ENCODE results near the gene CCDC92B.
A peak's percentile ranks its signal among the peaks of the same experiment; 100 is the strongest.

The CCDC92B gene

GRCh38 chr17:2691069-2691871, 58.2 kb downstream of the CCDC92B start:
- in situ Hi-C loops (cut with MboI; ENCODE audit: low sequenced_read_pairs, unreplicated experiment): no loop called here
- TF ChIP-seq CTCF (IDR thresholded peaks at IDR 0.05; ENCODE audit: borderline replicate concordance, control extremely low read depth, extremely low read depth, insufficient read depth, missing control alignments): no peak
- DNase-seq (ENCODE audit: low spot score): no peak

- in situ Hi-C loops (cut with MboI; ENCODE audit: low sequenced_read_pairs, unreplicated experiment): no loop called here
- DNase-seq (ENCODE audit: low spot score): peak; percentile 30
- no peak for TF ChIP-seq CTCF (IDR thresholded peaks at IDR 0.05; ENCODE audit: borderline replicate concordance, control extremely low read depth, extremely low read depth, insufficient read depth, missing control alignments)
Measured at GRCh38 chr17:2690165-2691068, 59.0 kb downstream of the CCDC92B start.

- DNase-seq (ENCODE audit: low spot score): peak; percentile 30
- no peak for TF ChIP-seq CTCF (IDR thresholded peaks at IDR 0.05; ENCODE audit: borderline replicate concordance, control extremely low read depth, extremely low read depth, insufficient read depth, missing control alignments)
- in situ Hi-C loops (cut with MboI; ENCODE audit: low sequenced_read_pairs, unreplicated experiment): no loop called here
Measured at GRCh38 chr17:2689411-2690164, 59.9 kb downstream of the CCDC92B start.

GRCh38 chr17:2688351-2689342, 60.8 kb downstream of the CCDC92B start:
- in situ Hi-C loops (cut with MboI; ENCODE audit: low sequenced_read_pairs, unreplicated experiment): no loop called here
- no peak for TF ChIP-seq CTCF (IDR thresholded peaks at IDR 0.05; ENCODE audit: borderline replicate concordance, control extremely low read depth, extremely low read depth, insufficient read depth, missing control alignments)
- DNase-seq (ENCODE audit: low spot score): peak; percentile 28

- no peak for TF ChIP-seq CTCF (IDR thresholded peaks at IDR 0.05; ENCODE audit: borderline replicate concordance, control extremely low read depth, extremely low read depth, insufficient read depth, missing control alignments)
- DNase-seq (ENCODE audit: low spot score): no peak
- in situ Hi-C loops (cut with MboI; ENCODE audit: low sequenced_read_pairs, unreplicated experiment): no loop called here
Measured at GRCh38 chr17:2687074-2687418, 62.4 kb downstream of the CCDC92B start.

Measured in GM13976 (cell line).